T-helper 2 cell treated with Interferon-gamma antibody and Interleukin-4, amounts not matched to agents 5 μg/mL and 100 μg/mL, for 36 hours (primary cell): Measurements from ENCODE around the gene C2CD2.
"Not testable (repeated sequence)": the region's sequence is repeated elsewhere in the genome, so short reads cannot be mapped to it uniquely, and the experiment has no call there.

ENCODE experiments used
- DNase-seq: peaks from one replicate; pipeline ENCODE4 v3.0.0; 2021; ENCODE audit warnings: low spot score
- H3K27ac Mint-ChIP-seq: one replicate; pipeline ENCODE4 v1.8.0; 2021; ENCODE audit warnings: mild to moderate bottlenecking, mixed read lengths
- H3K27me3 Mint-ChIP-seq: one replicate; pipeline ENCODE4 v1.8.0; 2021; ENCODE audit warnings: low read depth, mixed read lengths
- H3K36me3 Mint-ChIP-seq: one replicate; pipeline ENCODE4 v1.8.0; 2021; ENCODE audit warnings: low read depth, mixed read lengths
- H3K4me1 Mint-ChIP-seq: one replicate; pipeline ENCODE4 v1.8.0; 2021; ENCODE audit warnings: low read depth, mixed read lengths
- H3K4me3 Mint-ChIP-seq: one replicate; pipeline ENCODE4 v1.8.0; 2022; ENCODE audit warnings: mild to moderate bottlenecking, moderate library complexity, mixed read lengths
- H3K9me3 Mint-ChIP-seq: one replicate; pipeline ENCODE4 v1.8.0; 2021; ENCODE audit warnings: mixed read lengths

Gene C2CD2

GRCh38 chr21:41970751-41971653 is 17.2 kb upstream of the C2CD2 start:
- Mint-ChIP-seq H3K36me3 (no peaks in the 10 kb centered on the region), H3K4me3 (no peak overlapping the region), H3K27ac (no peak overlapping the region), H3K9me3 (no peaks in the 10 kb centered on the region), H3K4me1 (peaks cover 8% of the 10 kb centered on the region), H3K27me3 (peaks cover 4% of the 10 kb centered on the region)
- DNase-seq: no peak

- no peaks in the 10 kb centered on the region for H3K9me3 Mint-ChIP-seq
- H3K4me3 Mint-ChIP-seq: no peak overlapping the region
- H3K4me1 Mint-ChIP-seq: peaks cover 8% of the 10 kb centered on the region
- no peak for DNase-seq
- peaks cover 4% of the 10 kb centered on the region for H3K27me3 Mint-ChIP-seq
- H3K27ac Mint-ChIP-seq: no peak overlapping the region
- H3K36me3 Mint-ChIP-seq: no peaks in the 10 kb centered on the region
These were observed 16.2 kb upstream of the C2CD2 start for GRCh38 chr21:41970106-41970391.

DNA sequence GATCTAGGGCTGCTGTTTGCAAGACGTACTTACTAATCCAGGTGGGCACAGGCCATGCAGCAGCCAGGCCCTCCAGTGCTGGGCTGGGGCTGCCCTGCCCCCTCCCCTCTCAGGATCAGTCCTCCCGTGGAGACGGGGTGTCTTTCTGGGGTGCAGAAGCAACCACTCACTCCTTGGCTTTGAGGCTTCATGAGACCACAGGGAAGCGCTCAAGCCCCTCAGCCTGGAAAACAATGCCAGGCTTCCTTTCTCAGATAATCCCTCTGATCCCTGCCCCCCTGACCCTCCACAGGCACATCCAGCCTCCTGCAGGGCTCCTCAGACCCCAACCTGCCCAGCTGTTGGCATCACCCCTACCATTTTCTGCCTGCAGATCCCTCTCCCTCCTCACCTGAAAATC is 13.9 kb upstream of the C2CD2 start:
- no peaks in the 10 kb centered on the region for H3K36me3 Mint-ChIP-seq
- DNase-seq: no peak
- H3K9me3 Mint-ChIP-seq: no peaks in the 10 kb centered on the region
- H3K4me1 Mint-ChIP-seq: no peaks in the 10 kb centered on the region
- H3K27ac Mint-ChIP-seq: no peak overlapping the region
- H3K27me3 Mint-ChIP-seq: peaks cover 10% of the 10 kb centered on the region
- H3K4me3 Mint-ChIP-seq: no peak overlapping the region

DNA sequence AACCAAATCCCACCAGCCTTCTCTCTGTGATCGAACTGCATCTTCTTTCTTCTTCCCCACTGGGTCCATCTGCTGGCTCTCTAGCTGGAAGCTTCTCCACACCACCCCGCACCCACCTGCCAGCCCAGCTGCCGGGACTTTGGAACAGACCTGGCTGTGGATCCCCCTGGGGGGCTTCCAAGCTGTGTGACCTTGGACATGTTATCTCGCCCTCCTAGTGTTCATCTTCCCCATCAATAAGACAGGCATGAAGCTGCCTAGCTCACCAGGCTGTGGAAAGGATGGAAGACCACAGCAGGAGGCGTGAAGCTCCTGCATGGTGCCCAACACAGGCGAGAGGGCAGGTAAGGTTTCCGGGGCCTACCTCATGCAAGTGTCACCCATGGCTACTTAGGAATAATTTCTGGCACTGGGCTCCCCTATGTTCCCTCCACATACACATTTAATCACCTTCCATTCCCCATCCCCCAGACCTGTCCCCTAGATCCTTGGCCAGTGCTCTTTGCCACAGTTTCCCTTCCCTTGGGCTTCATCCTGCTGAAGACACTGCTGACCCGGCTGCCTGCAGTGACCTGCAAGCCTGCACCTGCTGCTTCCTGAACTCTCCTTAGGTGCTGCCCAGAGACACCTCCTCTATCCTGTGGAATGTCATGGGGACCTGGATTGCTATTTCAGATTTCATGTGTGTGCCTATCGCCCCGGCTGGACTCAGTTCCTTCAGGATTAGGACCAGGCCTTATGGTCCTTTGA is 13.2 kb upstream of the C2CD2 start:
- no peaks in the 10 kb centered on the region for H3K36me3 Mint-ChIP-seq
- H3K4me1 Mint-ChIP-seq: no peaks in the 10 kb centered on the region
- peaks cover 14% of the 10 kb centered on the region for H3K27me3 Mint-ChIP-seq
- H3K4me3 Mint-ChIP-seq: no peak overlapping the region
- H3K9me3 Mint-ChIP-seq: no peaks in the 10 kb centered on the region
- H3K27ac Mint-ChIP-seq: no peak overlapping the region
- no peak for DNase-seq

- Mint-ChIP-seq H3K9me3 (no peaks in the 10 kb centered on the region), H3K4me1 (peaks cover 4% of the 10 kb centered on the region), H3K36me3 (no peaks in the 10 kb centered on the region)
These were observed 12.4 kb upstream of the C2CD2 start for GRCh38 chr21:41966041-41966833.

GRCh38 chr21:41965461-41966013 is 11.7 kb upstream of the C2CD2 start:
- H3K36me3 Mint-ChIP-seq: no peaks in the 10 kb centered on the region

More at GRCh38 chr21:41966041-41966833, 12.4 kb upstream of the C2CD2 start:
- H3K4me3 Mint-ChIP-seq: no peak overlapping the region
- H3K27ac Mint-ChIP-seq: no peak overlapping the region
- DNase-seq: no peak
- H3K27me3 Mint-ChIP-seq: peaks cover 19% of the 10 kb centered on the region

GRCh38 chr21:41965045-41965444 is 11.2 kb upstream of the C2CD2 start:
- DNase-seq: no peak
- H3K9me3 Mint-ChIP-seq: no peaks in the 10 kb centered on the region
- peaks cover 6% of the 10 kb centered on the region for H3K4me1 Mint-ChIP-seq
- H3K4me3 Mint-ChIP-seq: no peak overlapping the region
- H3K27me3 Mint-ChIP-seq: peaks cover 23% of the 10 kb centered on the region
- H3K36me3 Mint-ChIP-seq: no peaks in the 10 kb centered on the region
- H3K27ac Mint-ChIP-seq: no peak overlapping the region

More at GRCh38 chr21:41965461-41966013, 11.7 kb upstream of the C2CD2 start:
- Mint-ChIP-seq H3K4me1 (peaks cover 6% of the 10 kb centered on the region), H3K9me3 (no peaks in the 10 kb centered on the region), H3K27me3 (peaks cover 21% of the 10 kb centered on the region), H3K27ac (no peak overlapping the region), H3K4me3 (no peak overlapping the region)
- DNase-seq: no peak

DNA sequence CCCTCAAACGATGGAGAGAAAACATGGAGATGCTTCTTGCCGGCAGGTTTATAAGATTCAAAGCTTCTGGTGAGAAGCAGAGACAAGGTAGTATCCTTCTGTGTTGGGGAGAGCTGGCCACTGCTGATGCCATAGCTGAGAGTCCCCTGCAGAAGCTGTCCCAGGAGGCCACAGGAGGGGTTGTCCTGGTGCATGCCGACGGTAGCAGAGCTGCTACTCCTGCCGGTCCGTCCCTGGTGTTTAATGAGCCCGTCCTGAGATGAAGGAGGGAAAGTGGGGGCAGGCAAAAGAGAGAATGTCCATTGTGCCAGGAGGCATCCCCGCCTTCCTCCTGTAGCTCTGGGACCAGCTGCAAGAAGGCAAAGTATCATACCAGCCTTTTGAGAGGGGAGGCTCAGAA is 10.4 kb upstream of the C2CD2 start:
- H3K9me3 Mint-ChIP-seq: no peaks in the 10 kb centered on the region
- no peak overlapping the region for H3K27ac Mint-ChIP-seq
- DNase-seq: no peak
- H3K27me3 Mint-ChIP-seq: peaks cover 23% of the 10 kb centered on the region
- peaks cover 6% of the 10 kb centered on the region for H3K4me1 Mint-ChIP-seq
- no peak overlapping the region for H3K4me3 Mint-ChIP-seq
- no peaks in the 10 kb centered on the region for H3K36me3 Mint-ChIP-seq

DNA sequence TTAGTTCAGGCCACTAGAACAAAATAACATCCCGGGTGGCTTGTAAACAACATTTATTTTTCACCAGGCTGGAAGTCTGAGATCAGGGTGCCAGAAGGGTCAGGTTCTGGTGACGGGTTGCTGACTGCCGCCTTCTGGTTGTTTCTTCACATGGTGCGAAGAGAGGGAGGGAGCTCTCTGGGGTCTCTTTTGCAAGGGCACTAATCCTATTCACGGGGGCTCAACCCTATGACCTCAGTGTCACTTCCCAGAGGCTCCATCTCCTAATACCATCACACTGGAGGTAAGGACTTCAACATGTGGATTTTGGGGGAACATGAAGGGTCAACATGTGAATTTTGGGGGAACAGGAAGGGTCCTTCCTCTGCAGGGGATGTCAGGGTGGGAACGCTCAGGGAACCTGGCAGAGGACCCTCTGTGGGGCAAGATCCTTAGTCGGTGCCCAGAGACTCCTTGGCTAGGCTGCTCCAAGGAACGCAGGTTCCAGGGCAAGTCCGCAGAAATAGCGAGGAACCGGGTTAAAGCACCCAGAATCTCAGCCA is 8.7 kb upstream of the C2CD2 start:
- H3K4me3 Mint-ChIP-seq: no peak overlapping the region
- no peaks in the 10 kb centered on the region for H3K36me3 Mint-ChIP-seq
- peaks cover 23% of the 10 kb centered on the region for H3K27me3 Mint-ChIP-seq
- H3K27ac Mint-ChIP-seq: no peak overlapping the region
- H3K9me3 Mint-ChIP-seq: no peaks in the 10 kb centered on the region
- H3K4me1 Mint-ChIP-seq: peaks cover 6% of the 10 kb centered on the region
- no peak for DNase-seq

- H3K36me3 Mint-ChIP-seq: no peaks in the 10 kb centered on the region
- H3K9me3 Mint-ChIP-seq: no peaks in the 10 kb centered on the region
- peaks cover 20% of the 10 kb centered on the region for H3K27me3 Mint-ChIP-seq
- H3K4me1 Mint-ChIP-seq: peaks cover 9% of the 10 kb centered on the region
- no peak for DNase-seq
- no peak overlapping the region for H3K27ac Mint-ChIP-seq
- H3K4me3 Mint-ChIP-seq: no peak overlapping the region
These were observed 7.9 kb upstream of the C2CD2 start for GRCh38 chr21:41961753-41962152.

DNA sequence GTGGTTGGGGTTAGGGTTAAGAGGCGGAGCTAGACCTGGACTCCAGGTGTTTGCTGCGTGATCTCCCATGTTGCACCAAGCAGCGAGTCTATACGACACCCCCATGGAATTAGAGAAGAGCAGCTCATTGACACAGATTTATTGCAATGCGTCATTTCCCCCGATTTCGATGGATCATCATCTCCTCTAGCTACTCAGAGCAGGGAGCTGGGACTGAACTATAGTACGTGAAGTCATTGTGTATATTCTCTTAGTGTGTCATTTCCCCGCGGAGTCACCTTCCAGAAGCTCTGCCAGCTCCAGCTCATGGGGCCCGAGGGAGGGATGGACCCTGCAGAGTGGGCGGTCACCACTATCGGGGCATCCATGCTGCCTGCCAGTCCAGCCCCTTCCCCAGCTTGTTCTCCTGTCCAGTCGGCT is 7.5 kb upstream of the C2CD2 start:
- peaks cover 9% of the 10 kb centered on the region for H3K4me1 Mint-ChIP-seq
- no peak overlapping the region for H3K4me3 Mint-ChIP-seq
- no peak for DNase-seq
- no peaks in the 10 kb centered on the region for H3K9me3 Mint-ChIP-seq
- no peaks in the 10 kb centered on the region for H3K36me3 Mint-ChIP-seq
- H3K27me3 Mint-ChIP-seq: peaks cover 20% of the 10 kb centered on the region
- H3K27ac Mint-ChIP-seq: no peak overlapping the region

DNA sequence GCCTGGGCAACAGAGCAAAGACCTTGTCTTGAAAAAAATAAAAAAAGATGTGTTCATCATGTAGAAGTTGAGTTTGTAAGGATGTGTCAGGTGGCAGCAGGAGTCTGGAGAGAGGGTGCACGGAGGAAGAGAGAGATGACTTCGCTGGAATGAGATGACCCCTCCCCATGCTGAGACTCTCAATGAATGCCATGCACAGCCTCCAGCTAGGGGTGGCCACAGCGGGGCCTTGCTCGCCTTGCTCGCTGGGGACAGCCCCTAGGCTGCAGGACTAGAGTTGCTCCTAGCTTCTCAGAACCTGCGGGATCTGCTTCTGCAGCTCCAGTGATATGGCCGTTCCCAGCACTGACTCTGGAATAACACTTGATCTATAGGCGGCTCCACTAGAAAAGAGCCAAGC is 6.6 kb upstream of the C2CD2 start:
- DNase-seq: no peak
- H3K27me3 Mint-ChIP-seq: peaks cover 20% of the 10 kb centered on the region
- H3K4me3 Mint-ChIP-seq: no peak overlapping the region
- no peaks in the 10 kb centered on the region for H3K9me3 Mint-ChIP-seq
- H3K36me3 Mint-ChIP-seq: no peaks in the 10 kb centered on the region
- no peak overlapping the region for H3K27ac Mint-ChIP-seq
- peaks cover 9% of the 10 kb centered on the region for H3K4me1 Mint-ChIP-seq

DNA sequence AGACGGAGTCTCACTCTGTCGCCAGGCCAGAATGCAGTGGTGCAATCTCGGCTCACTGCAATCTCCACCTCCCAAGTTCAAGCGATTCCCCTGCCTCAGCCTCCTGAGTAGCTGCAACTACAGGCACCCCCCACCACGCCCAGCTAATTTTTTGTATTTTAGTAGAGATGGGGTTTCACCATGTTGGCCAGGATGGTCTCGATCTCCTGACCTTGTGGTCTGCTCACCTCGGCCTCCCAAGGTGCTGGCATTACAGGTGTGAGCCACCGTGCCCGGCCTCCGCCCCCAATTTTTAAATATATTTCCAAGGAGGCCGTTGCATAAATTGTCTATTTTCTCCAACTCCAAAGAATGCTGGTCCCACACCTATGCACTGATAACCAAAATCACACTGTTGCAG is 5.9 kb upstream of the C2CD2 start:
- H3K36me3 Mint-ChIP-seq, H3K27ac Mint-ChIP-seq, H3K9me3 Mint-ChIP-seq, DNase-seq, H3K4me3 Mint-ChIP-seq, H3K4me1 Mint-ChIP-seq: not testable (repeated sequence)
- peaks cover 21% of the 10 kb centered on the region for H3K27me3 Mint-ChIP-seq
